HG03354 (cell line): ENCODE data around the gene TMC5.
"Not testable (repeated sequence)": the region's sequence is repeated elsewhere in the genome, so short reads cannot be mapped to it uniquely, and the experiment has no call there.

ENCODE experiments used
- ATAC-seq: cut with Tn5 transposase; IDR thresholded peaks from one replicate; pipeline ENCODE4 v1.9.1; 2021; ENCODE audit warnings: mild to moderate bottlenecking; ENCODE audit not compliant: unreplicated experiment, poor library complexity, severe bottlenecking

TMC5 gene

DNA sequence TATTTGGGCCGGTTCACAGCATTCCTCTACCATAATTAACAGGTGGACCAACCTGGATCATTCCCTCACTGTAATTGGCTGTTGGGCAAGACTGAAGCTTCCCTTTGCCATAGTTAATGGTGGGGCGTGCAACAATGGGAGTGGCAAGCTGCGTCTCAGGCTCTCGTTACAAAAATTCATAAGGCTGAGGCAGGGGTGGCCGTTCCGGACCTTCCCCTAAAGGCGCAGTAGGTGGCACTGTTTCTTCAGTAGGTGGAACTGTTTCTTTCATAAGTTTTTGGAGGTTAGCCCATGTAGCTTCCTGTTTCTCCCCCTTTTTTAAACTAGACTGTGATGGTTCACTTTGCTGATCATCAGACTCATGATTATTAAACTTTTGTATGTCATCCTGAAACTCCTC is 17.0 kb upstream of the TMC5 start:
- ATAC-seq, result no peak

DNA sequence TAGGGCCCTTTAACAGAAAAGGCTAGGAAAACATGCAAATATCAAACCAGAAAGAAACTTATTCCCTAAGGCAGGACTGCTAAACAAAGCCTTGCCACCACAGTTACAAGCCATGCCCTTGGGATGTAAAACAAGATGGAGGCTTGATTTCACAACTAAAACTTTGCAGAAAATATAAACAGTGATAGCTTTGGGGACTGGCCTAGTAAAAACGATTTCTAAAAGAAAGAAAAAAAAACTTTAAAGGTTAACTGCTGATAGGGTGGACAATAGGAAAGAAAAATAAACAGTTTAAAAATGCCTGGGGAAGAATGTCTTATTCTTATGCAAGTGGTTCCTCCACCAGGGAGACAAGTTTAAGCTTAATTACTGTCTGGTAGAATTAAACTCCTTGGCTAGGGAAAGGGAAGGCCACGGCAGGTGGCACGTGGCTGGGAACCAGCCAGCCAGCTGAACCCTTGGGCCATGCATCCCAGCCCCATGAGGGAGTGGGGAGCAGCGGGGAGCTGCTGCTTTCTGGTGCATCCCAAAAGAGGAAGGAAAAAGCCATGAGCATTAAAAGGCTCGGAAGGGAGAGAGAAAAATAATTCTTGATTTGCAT is 10.7 kb upstream of the TMC5 start:
- no peak for ATAC-seq

DNA sequence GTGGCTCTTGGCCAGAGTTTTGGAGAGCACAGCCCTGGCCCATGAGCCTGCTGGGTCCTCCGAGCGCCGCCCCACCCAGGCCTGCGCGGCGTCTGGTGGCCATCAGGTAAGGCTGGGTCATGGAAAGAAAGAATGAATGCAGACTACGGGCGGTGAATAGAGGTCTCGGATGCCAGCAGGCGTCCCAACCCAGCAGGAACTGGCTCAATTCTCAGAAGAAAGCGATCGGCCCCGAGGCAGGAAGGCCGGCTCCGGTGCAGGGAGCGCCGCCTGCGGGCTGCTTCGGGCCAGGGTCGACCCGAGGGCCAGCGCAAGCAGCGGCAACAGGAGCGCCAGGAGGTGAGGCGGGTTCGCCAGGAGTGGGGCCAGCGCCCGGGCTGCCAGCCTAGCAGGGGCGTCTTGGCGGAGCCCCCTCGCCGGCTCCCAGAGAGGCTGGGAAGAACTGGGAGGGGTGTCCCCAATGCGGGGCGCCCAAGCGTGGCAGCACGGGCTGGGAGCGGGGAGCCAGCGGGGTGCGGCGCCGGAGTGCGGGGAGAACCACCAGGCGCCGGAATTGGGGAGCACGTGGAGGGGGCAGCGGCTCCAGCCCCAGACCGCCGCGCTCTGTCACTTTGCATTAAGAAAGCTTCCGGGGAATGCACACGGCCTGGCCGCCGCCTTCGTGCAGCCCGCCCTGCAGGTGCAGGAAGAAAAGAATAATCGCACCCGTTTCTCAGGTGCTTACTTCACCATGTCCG is 7.1 kb upstream of the TMC5 start:
- no peak for ATAC-seq

DNA sequence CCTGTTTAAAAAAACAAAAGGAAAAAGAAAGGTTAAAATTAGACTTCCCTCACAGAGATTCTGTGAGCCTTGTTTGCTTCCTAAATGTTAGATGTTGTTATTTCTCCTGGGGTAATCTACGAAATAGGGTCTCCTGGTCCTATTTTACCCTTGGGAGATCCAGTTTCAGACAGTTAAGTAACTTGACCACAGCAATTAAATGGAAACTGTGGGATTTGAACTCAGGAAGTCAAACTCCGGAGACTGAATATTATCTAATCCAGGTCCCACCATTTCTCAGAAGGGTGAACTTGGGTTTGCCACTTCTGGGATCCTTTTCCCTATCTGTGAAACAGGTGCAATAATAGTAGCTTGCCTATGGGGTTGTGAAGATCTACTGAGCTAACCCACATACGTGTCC is 6.4 kb upstream of the TMC5 start:
- no peak for ATAC-seq

DNA sequence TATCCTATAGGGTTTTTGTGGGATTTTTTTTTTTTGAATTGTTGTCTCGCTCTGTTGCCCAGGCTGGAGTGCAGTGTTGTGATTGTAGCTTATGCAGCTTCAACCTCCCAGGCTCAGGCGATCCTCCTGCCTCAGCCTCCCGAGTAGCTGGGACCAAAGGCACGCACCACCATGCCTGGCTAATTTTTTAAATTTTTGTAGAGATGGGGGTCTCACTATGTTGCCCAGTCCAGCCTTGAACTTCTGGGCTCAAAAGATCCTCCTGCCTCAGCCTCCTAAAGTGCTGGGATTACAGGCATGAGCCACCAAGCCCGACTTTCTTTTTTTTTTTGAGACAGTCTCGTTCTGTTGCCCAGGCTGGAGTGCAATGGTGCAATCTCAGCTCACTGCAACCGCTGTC is 5.6 kb upstream of the TMC5 start:
- ATAC-seq, result not testable (repeated sequence)

DNA sequence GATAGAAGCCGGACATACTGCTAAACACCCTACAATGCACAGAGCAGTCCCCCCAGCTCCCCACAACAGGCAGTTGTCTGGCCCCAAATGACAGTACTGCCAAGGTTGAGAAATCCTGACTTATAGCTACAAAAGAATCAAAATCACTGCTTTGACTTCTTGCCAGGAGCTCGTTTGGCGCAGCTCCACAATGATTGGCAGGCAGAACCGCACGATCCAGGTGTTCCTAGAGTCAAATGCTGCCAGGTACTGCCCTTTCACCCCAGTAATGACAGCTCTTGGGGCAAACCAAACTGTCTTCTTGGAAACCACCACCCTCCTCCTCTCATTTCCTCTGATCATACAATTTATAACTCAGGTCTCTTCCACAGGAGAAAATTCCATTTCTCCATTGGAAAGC is 2.2 kb upstream of the TMC5 start:
- no peak for ATAC-seq

DNA sequence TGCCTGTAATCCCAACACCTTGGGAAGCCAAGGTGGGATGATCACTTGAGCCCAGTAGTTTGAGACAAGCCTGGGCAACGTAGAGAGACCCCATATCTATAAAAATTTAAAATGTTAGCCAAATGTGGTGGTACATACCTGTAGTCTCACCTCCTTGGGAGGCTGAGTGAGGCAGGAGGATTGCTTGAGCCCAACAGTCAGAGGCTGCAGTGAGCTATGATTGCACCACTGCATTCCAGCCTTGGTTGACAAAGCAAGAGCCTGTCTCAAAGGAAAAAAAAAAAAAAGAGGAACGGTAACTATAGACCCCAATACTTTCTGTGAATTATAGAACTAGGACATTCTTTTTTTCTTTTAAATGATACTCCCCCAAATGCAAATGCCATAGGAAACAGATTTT is 1.8 kb upstream of the TMC5 start:
- ATAC-seq, result no peak

DNA sequence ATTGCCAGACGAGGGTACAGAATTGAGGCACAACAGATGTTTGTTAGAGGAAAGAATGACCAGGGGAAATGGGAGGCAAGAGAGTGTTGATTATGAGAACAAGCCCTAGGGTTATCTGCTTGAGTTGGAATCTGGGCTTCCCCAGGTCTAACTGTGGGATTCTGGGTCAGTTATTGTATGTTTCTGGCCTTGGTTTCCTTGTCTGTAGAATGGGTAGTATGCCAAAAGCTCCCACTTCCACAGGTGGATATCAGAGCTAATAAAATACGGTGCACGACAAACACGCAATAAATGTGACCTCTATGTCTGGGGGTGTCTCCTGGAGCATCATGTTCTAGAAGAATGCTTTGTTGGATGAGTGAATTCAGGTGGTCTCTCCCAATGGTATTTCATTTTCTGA is 517 bp downstream of the TMC5 start:
- no peak for ATAC-seq

DNA sequence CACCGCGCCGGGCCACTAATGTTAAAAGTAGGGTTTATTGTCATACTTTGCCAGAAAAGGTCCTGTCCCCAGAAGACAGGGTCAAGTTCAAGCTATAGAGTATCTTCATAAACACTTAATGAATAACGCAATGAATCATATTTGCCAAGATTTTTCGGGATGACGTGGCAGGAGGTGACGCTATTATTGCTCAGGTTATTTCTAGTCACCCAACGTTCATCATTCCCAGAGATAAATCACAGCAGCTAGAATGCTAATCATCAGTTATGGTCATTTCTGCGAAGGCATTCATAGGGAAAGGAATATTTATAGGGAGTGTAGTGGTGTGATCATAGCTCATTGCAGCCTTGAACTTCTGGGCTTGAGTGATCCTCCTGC is 2.0 kb downstream of the TMC5 start:
- ATAC-seq, result no peak

DNA sequence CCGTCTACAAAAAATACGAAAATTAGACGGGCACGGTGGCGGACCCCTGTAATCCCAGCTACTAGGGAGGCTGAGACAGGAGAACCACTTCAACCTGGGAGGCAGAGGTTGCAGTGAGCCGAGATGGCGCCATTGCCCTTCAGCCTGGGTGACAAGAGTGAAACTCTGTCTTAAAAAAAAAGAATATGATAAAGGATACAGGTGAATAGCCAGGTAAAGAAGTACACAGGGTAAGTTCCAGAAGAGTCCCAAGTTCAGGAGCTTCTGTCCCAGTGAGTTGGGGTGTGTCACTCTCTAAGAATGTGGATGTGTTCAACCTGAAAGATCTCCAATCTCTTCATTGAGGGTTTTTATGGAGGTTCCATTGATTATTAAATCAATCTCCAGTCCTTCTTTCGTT is 6.8 kb downstream of the TMC5 start:
- ATAC-seq, result no peak

DNA sequence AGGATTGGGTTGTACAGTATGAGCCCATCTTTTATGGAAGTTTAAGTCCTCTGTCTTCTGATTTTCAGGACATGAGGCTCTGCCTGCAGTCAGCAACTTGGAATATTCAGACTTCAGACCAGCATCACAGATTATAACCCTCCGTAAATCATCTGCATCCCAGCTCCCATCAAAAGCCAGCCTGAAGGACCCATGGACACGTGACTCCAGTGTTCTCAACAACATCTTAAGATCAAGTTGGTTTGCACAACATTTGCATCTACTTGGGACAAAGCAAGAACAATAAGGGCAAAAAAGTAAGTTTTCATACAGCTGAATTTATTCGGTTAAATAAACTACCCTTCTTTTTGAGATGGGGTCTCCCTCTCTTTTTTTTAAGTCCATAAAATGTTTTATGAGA is 12.7 kb downstream of the TMC5 start:
- ATAC-seq, result no peak

DNA sequence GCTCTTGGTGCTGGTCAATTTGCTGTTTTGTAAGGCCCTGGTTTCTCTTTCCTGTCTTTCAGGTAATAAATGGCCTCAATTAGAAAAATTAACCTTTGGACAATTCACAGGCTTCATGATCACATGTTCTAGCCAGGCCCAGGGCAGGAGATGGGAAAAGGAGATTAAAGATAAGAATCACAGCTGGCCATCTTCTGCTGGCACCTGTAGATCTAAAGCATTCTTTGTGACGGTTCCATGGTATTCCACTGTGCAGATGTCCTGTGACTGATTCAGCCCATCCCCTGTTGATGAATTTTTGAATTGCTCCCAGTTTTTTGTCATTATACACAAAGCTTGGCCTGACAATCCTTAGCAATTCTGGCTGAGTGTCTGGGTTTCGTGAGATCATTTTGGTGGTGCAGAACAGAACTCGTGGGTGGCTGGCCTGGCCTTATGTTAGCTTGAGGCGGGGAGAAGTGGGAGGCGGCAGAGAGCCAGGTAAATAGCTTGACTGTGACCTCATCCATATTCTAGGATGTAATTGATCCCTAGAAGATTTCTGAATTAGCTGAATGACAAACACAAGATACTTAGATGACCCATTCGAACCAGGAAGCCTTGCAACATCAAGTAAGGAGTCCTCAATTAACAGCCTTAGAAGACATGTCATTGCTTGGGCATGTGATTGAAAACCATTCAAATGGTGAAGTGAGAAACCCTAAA is 14.1 kb downstream of the TMC5 start:
- ATAC-seq, result no peak

DNA sequence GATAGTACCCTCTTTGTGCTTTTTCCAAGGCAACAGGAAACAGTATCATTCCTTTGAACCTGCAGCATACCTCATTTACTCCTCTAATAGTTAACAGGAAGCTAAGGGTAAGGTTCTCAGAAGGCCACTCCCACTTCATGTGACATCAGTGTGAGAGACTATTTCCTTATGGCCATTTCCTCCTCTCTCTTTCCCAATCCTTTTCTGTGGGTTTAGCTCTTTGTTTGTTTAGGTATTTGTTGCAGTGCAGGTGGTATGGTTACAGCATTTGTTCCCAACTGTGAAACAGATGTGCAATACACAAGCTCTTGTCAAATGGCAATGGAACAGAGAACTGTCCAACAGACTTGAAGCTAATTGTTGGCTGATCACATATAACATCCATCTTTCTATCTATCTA is 14.7 kb downstream of the TMC5 start:
- no peak for ATAC-seq

DNA sequence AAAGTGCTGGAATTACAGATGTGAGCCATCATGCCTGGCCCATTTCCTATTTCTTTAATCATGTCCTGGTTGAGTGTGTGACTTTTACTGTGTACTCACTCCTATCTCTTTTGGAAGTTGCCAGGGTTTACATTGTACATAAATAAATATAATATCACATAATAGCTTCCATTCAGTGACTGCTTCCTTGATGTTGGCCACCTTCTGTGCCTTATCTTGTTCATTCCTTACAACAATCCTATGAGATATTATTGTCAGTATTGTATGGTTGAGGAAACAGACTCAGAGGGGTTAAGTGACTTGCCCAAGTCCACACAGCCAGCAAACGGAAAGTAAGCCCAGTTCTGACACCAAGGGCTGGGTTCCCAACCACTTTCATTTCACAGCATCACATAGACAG is 16.9 kb downstream of the TMC5 start:
- ATAC-seq, result no peak

DNA sequence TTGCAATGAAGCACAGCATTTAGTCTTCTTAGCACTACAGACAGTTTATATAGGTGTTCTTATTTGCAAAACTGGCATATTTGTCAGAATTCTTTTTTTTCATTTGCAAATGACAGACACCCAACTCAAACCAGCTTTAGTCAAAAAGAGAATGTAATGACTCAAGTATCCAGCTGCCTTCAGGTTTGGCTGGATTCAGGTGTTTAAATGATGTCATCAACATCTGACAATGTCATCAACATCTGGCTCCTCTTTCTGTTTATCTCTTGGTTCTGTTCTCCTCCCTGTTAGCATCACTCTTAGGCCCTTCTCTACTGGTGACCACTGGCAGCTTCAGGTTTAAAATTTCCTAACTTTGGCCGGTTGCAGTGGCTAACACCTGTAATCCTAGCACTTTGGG is 18.9 kb downstream of the TMC5 start:
- ATAC-seq, result no peak

DNA sequence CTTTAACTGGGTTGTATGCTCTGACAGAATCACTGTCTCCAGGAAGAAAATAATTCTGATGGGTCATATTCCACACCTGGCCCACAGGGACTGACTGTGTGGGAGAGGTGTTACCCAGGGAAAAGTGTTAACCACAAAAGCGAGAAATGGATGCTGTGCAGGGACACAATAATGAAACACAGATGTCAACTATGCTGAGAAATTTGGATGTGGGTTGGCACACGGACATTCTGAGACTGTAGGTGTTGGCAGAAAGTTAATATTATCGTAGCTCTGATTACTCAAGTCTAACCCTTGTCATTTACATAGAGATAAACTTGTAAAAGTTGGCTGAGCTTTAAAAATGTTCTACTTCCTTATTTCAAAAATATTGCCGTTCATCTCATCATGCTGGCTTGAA is 19.6 kb downstream of the TMC5 start:
- ATAC-seq, result no peak

DNA sequence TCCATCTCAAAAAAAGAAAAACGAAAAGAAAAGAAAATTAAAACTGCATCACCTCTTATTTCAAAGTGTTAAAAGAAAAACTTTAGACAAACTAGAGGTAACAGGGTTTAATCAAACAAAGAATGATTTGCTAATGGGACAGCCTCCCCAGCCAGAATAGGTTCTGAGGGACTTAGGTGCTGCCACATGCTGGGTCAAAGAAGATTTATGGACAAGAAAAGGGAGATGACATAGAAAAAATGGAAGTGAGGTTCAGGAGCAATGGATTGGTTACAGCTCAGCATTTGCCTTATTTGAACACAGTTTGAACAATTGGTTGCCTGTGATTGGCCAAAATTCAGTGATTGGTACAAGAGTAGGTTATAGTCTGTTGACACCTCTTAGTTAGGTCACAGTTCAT is 21.1 kb downstream of the TMC5 start:
- ATAC-seq, result no peak

DNA sequence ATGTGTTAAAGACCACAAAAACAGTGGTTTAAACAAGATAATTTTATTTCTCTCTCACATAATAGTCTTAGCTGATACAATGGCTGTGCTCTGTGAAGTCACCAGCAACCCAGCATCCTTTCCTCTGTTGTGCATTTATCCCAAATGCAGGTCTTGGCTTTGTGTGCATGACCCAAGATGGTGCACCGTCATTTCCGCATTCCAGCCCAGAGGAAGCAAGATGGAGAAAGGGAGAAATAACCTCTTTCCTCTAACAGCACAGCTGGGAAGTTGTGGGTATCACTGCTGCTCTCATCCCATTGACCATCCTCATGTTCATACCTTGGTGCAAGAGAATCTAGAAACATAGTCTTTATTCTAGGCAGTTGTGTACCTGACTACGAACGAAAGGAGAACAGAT is 21.8 kb downstream of the TMC5 start:
- no peak for ATAC-seq

DNA sequence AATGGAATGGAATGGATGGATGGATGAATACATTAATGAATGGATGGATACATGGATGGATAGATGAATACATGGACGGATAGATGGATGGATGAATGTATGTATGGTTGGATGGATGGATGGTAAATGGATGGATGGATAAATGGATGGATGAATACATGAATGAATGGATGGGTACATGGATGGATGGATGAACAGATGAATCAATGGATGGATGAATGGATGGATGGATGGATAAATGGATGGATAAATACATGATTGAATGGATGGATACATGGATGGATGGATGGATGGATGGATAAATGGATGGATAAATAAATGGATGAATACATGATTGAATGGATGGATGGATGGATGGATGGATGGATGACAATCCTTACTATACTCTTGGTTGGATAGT is 26.0 kb downstream of the TMC5 start:
- ATAC-seq, result no peak

DNA sequence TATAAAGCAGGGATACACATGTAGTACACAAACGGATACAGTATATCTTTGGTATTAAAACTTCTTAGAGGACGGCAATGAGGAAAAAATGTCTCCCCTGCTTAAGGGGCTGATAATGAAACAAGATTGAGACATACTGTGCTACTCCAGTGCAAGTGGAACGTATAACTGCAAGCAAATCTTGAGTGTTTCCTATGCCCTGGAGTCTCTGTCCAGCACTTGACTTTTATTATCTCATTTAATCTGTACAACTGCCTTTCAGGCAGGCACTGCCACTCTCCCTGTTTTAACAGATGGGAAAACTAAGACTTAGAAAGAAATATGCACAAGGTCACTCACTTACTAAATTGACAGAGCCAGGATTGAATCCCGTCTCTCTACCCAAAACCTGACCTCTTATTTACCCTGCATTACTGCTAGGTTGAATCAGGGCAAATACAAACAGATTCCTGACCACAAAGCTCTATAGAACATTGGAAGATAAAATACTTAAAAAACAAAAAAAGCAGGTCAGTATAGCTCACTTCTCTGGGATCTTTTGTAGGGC is 28.7 kb downstream of the TMC5 start:
- no peak for ATAC-seq

DNA sequence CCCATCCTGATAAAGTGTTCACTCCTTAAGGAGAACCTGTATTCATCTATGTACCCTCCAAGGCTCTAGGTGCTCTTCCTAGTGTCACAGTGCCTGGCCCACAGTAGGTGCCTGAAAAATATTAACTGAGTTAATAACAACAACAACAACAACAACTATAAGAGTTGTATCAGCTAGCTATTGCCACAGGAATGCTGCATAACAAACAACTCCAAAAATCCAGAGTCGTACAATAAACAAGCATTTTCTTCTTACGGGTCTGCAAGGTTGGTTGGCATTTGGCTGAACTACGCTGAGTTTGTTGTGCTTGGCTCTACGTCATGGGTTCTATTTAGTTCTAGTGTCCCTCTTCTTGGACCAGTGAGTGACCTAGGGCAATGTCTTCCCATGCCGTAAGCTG is 29.2 kb downstream of the TMC5 start:
- no peak for ATAC-seq
